ENCODE results near the gene ISYNA1.

Gene ISYNA1

DNA sequence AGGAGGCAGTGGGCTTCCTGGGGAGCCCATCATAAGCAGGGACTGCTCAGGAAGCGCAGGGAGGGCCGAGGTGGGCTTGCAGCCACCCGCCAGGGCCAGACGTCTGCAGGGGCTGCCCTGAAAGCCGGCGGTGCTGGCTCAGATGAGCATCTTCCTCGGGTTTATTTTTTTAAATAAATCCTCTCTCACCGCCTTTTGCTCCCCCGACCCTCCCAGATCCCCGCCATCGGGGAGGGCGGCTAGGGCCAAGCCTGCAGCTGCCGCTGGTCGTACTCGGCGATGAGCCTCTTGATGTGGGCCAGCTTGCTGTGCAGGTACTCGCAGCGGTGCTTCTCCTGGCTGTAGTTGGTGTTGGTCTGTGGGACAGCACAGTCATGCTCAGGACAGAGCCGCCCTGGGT, 6.6 kb upstream of the ISYNA1 start:
- H3K4me3 ChIP-seq (ENCODE audit: low read length in 2 of 2), result no peak overlapping the region
- H3K9ac ChIP-seq (ENCODE audit: low read depth in 1 of 2, low read length in 2 of 2), result no peak overlapping the region
- H3K36me3 ChIP-seq (ENCODE audit: control insufficient read depth in 2 of 2, insufficient read depth in 2 of 2, low read length in 2 of 2), result peaks cover 25 to 53% of the 10 kb centered on the region in 2 donors
- H3K4me1 ChIP-seq (ENCODE audit: control insufficient read depth in 2 of 2, insufficient read depth in 2 of 2, low read length in 2 of 2), result peaks cover 8 to 9% of the 10 kb centered on the region in 2 donors
- no peaks in the 10 kb centered on the region for H3K9me3 ChIP-seq (ENCODE audit: control insufficient read depth in 2 of 2, low read length in 2 of 2)
- H3K27ac ChIP-seq (ENCODE audit: low read depth in 2 of 2, low read length in 2 of 2), result no peak overlapping the region
- no peaks in the 10 kb centered on the region for H3K27me3 ChIP-seq (ENCODE audit: control insufficient read depth in 2 of 2, insufficient read depth in 2 of 2, low read length in 2 of 2)

DNA sequence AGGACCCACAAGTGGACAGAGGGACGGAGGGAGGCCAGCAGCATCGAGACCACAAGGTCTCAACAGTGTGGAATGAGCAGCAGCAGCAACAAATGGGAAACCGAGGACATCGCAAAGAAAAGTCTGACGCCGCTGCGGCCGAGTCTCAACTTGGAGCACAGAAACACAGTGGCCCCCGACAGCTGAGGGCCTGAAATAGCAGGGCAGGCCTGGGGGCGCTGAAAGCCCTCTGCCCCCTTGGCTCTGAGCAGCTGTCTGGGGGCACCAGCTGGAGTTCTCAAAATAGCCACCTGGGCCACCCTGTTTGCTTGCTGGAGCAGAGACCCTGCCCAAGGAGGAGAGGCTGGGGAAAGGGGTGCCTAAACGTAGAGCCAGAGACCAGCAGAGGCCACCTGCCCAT, 5.9 kb upstream of the ISYNA1 start:
- peaks cover 19 to 46% of the 10 kb centered on the region in 2 donors for H3K36me3 ChIP-seq (ENCODE audit: control insufficient read depth in 2 of 2, insufficient read depth in 2 of 2, low read length in 2 of 2)

DNA sequence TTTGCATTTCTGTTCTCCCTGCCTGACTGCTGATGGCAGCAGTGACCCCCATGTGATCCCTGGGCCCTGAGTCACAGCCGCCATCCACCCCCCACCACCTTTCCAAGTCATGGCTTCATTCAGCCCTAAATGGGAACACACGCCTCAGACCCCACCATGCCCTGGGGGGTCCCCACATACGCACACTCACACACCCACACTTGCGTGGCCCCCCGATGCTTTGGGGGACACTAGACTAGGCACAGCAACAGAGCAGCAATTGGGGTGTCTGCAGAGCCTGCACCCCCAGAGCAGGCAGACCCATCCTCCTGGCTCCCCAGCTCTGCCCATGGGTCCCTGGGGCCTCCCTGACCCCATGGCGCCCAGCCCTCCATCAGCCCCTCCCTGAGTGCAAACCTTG, 5.5 kb upstream of the ISYNA1 start:
- Histone ChIP-seq H3K9me3 (ENCODE audit: control insufficient read depth in 2 of 2, low read length in 2 of 2) (no peaks in the 10 kb centered on the region), H3K9ac (ENCODE audit: low read depth in 1 of 2, low read length in 2 of 2) (no peak overlapping the region), H3K4me1 (ENCODE audit: control insufficient read depth in 2 of 2, insufficient read depth in 2 of 2, low read length in 2 of 2) (peaks cover 10 to 11% of the 10 kb centered on the region in 2 donors), H3K27ac (ENCODE audit: low read depth in 2 of 2, low read length in 2 of 2) (no peak overlapping the region), H3K4me3 (ENCODE audit: low read length in 2 of 2) (no peak overlapping the region), H3K36me3 (ENCODE audit: control insufficient read depth in 2 of 2, insufficient read depth in 2 of 2, low read length in 2 of 2) (peaks cover 16 to 42% of the 10 kb centered on the region in 2 donors), H3K27me3 (ENCODE audit: control insufficient read depth in 2 of 2, insufficient read depth in 2 of 2, low read length in 2 of 2) (no peaks in the 10 kb centered on the region)

More for the DNA sequence above, 5.9 kb upstream of the ISYNA1 start:
- Histone ChIP-seq H3K27me3 (ENCODE audit: control insufficient read depth in 2 of 2, insufficient read depth in 2 of 2, low read length in 2 of 2) (no peaks in the 10 kb centered on the region), H3K9me3 (ENCODE audit: control insufficient read depth in 2 of 2, low read length in 2 of 2) (no peaks in the 10 kb centered on the region), H3K4me3 (ENCODE audit: low read length in 2 of 2) (no peak overlapping the region), H3K4me1 (ENCODE audit: control insufficient read depth in 2 of 2, insufficient read depth in 2 of 2, low read length in 2 of 2) (peaks cover 8 to 9% of the 10 kb centered on the region in 2 donors), H3K27ac (ENCODE audit: low read depth in 2 of 2, low read length in 2 of 2) (no peak overlapping the region), H3K9ac (ENCODE audit: low read depth in 1 of 2, low read length in 2 of 2) (no peak overlapping the region)

DNA sequence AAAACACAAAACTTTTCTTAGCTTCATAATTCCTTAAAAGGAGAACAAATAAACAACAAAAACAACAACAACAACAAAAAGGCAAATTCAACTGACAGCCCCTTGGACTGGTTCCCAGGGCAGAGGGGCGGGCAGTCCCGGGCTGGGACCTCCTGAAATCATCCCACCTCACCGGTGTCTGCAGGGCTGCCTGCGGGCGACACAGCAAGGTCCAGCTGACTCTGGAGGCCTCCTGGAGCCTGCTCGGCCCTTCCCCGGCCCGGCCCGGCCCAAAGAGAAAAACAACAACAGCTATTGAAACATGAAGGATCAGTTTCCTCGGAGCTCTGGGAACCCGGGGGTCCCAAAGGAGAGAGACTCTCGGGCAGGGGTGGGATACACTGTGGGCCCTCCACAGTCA, 5.0 kb upstream of the ISYNA1 start:
- Histone ChIP-seq H3K27ac (ENCODE audit: low read depth in 2 of 2, low read length in 2 of 2) (no peak overlapping the region), H3K36me3 (ENCODE audit: control insufficient read depth in 2 of 2, insufficient read depth in 2 of 2, low read length in 2 of 2) (peaks cover 16 to 39% of the 10 kb centered on the region in 2 donors)

DNA sequence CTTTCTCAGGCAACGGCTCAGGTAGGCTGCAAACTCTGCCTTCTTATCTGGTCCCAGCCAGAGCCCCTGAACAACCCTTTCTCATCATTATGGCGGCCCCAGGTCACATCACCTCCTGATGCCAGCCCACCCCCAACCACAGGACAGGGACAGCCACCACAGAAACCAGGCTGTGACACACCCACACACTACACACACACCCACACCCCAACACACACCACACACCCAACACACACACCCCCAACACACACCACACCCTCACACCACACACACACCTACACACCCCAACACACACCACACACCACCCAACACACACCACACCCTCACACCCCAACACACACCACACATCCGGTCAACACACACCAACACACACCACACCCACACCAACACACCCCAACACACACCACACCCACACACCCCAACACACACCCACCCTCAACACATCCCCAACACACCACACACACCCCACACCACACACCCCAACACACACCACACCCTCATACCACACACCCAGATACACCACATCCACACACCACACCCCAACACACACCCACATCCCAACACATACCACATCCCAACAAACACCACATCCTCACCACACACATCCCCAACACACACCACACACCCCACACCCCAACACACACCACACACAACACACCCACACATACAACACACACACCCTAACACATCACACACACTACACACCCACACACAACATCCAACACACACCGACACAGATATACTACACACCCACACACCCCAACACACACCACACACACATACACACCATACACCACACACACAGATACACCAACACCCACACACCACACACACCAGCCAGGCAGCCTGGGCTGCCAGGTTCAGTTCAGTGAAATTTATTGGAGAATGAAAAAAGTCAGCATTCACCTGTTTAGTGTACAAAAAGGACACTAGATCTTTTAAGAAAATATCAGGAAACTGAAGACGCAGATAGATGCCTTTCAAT, 4.2 kb upstream of the ISYNA1 start:
- Histone ChIP-seq H3K4me3 (ENCODE audit: low read length in 2 of 2) (no peak overlapping the region), H3K4me1 (ENCODE audit: control insufficient read depth in 2 of 2, insufficient read depth in 2 of 2, low read length in 2 of 2) (peaks cover 14 to 18% of the 10 kb centered on the region in 2 donors), H3K9me3 (ENCODE audit: control insufficient read depth in 2 of 2, low read length in 2 of 2) (no peaks in the 10 kb centered on the region), H3K36me3 (ENCODE audit: control insufficient read depth in 2 of 2, insufficient read depth in 2 of 2, low read length in 2 of 2) (peaks cover 16 to 36% of the 10 kb centered on the region in 2 donors), H3K9ac (ENCODE audit: low read depth in 1 of 2, low read length in 2 of 2) (no peak overlapping the region), H3K27ac (ENCODE audit: low read depth in 2 of 2, low read length in 2 of 2) (peak overlapping the region in 1 of 2 donors; percentile 6), H3K27me3 (ENCODE audit: control insufficient read depth in 2 of 2, insufficient read depth in 2 of 2, low read length in 2 of 2) (no peaks in the 10 kb centered on the region)

More for the DNA sequence above, 5.0 kb upstream of the ISYNA1 start:
- H3K9ac ChIP-seq (ENCODE audit: low read depth in 1 of 2, low read length in 2 of 2), result no peak overlapping the region
- H3K9me3 ChIP-seq (ENCODE audit: control insufficient read depth in 2 of 2, low read length in 2 of 2), result no peaks in the 10 kb centered on the region
- H3K4me3 ChIP-seq (ENCODE audit: low read length in 2 of 2), result no peak overlapping the region
- no peaks in the 10 kb centered on the region for H3K27me3 ChIP-seq (ENCODE audit: control insufficient read depth in 2 of 2, insufficient read depth in 2 of 2, low read length in 2 of 2)
- peaks cover 12 to 14% of the 10 kb centered on the region in 2 donors for H3K4me1 ChIP-seq (ENCODE audit: control insufficient read depth in 2 of 2, insufficient read depth in 2 of 2, low read length in 2 of 2)

DNA sequence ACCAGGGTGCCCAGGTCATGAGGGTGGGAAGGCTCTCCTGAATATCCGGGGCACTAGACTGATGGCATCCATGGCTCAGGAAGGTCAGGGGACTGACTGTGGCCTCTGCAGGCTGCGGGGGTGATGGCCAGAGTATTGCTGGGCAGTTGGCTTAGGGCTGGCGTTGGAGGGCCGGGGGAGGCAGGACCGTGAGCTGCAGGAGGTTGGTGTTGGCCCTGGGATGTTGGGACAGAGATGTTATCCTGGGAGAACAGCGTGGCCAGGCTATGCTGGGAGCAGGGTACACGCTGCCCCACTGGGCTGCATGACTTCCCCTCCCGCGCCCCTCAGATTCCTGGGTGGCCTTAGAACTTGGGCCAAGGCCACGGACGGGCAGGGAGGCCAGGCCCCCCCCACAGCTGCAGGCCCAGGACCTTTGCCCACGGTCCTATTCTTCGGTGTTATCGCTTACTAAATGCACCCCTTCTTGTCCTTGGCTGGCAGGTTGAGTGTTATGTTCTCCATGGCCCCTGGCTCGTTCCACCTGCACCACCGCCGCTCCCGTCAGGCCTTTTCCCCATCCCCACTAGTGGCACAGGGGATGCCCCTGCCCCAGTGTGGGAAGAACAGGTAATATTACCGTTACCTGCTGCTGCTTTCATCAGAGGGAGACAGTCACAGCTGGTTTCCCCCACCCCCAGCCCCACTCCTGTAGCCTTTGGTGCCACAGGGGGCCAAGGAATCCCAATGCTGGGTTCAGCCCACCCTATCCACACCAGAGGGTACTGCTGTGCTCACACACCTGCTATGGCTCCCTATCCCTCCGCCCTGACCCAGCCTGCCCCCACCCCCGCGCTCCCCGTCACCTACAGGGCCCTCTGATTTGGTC, 3.2 kb upstream of the ISYNA1 start:
- Histone ChIP-seq H3K4me1 (ENCODE audit: control insufficient read depth in 2 of 2, insufficient read depth in 2 of 2, low read length in 2 of 2) (peaks cover 17 to 23% of the 10 kb centered on the region in 2 donors), H3K9me3 (ENCODE audit: control insufficient read depth in 2 of 2, low read length in 2 of 2) (no peaks in the 10 kb centered on the region), H3K27ac (ENCODE audit: low read depth in 2 of 2, low read length in 2 of 2) (no peak overlapping the region), H3K36me3 (ENCODE audit: control insufficient read depth in 2 of 2, insufficient read depth in 2 of 2, low read length in 2 of 2) (peaks cover 11 to 27% of the 10 kb centered on the region in 2 donors), H3K27me3 (ENCODE audit: control insufficient read depth in 2 of 2, insufficient read depth in 2 of 2, low read length in 2 of 2) (no peaks in the 10 kb centered on the region), H3K4me3 (ENCODE audit: low read length in 2 of 2) (no peak overlapping the region), H3K9ac (ENCODE audit: low read depth in 1 of 2, low read length in 2 of 2) (no peak overlapping the region)

DNA sequence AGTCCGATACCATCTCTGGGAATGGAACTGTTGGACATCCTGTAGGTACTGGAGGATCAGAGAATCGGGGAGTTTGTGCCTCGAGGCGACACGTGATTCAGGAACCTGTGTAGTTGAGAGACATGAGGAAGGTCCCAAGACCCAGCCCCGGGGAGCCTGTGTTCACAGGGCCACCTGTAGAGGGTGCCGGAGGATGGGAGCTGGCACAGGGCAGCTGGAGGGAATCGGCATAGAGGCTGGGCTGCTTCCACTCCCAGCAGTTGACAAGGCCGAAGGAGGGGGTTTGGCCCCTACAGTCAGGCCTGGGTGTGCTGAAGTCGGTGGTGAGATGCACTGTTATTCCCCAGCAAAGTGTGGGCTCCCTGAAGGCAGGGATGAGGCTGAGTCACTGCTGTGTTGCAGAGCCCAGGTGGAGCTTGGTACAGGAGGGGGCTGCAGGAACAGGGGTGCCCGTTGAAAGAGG, 2.5 kb upstream of the ISYNA1 start:
- Histone ChIP-seq H3K9ac (ENCODE audit: low read depth in 1 of 2, low read length in 2 of 2) (no peak overlapping the region), H3K4me1 (ENCODE audit: control insufficient read depth in 2 of 2, insufficient read depth in 2 of 2, low read length in 2 of 2) (peaks cover 11 to 16% of the 10 kb centered on the region in 2 donors), H3K9me3 (ENCODE audit: control insufficient read depth in 2 of 2, low read length in 2 of 2) (no peaks in the 10 kb centered on the region), H3K27me3 (ENCODE audit: control insufficient read depth in 2 of 2, insufficient read depth in 2 of 2, low read length in 2 of 2) (no peaks in the 10 kb centered on the region), H3K4me3 (ENCODE audit: low read length in 2 of 2) (no peak overlapping the region), H3K27ac (ENCODE audit: low read depth in 2 of 2, low read length in 2 of 2) (no peak overlapping the region), H3K36me3 (ENCODE audit: control insufficient read depth in 2 of 2, insufficient read depth in 2 of 2, low read length in 2 of 2) (peaks cover 11 to 21% of the 10 kb centered on the region in 2 donors)

DNA sequence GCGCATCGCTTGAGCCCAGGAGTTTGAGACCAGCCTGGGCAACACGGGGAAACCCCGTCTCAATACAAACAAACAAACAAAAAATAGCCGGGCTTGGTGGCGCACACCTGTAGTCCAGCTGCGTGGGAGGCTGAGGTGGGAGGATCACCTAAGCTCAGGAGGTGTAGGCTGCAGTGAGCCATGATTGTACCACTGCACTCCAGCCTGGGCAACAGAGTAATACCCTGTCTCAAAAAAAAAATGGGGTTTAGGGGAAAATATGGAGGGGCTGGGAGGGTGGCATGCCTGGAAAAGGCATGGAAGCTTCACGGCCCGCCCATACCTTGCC, 1.9 kb upstream of the ISYNA1 start:
- no peaks in the 10 kb centered on the region for H3K27me3 ChIP-seq (ENCODE audit: control insufficient read depth in 2 of 2, insufficient read depth in 2 of 2, low read length in 2 of 2)
- no peak overlapping the region for H3K27ac ChIP-seq (ENCODE audit: low read depth in 2 of 2, low read length in 2 of 2)
- no peak overlapping the region for H3K4me3 ChIP-seq (ENCODE audit: low read length in 2 of 2)
- no peak overlapping the region for H3K9ac ChIP-seq (ENCODE audit: low read depth in 1 of 2, low read length in 2 of 2)
- H3K36me3 ChIP-seq (ENCODE audit: control insufficient read depth in 2 of 2, insufficient read depth in 2 of 2, low read length in 2 of 2), result peaks cover 11 to 18% of the 10 kb centered on the region in 2 donors
- no peaks in the 10 kb centered on the region for H3K9me3 ChIP-seq (ENCODE audit: control insufficient read depth in 2 of 2, low read length in 2 of 2)
- H3K4me1 ChIP-seq (ENCODE audit: control insufficient read depth in 2 of 2, insufficient read depth in 2 of 2, low read length in 2 of 2), result peaks cover 8 to 16% of the 10 kb centered on the region in 2 donors

DNA sequence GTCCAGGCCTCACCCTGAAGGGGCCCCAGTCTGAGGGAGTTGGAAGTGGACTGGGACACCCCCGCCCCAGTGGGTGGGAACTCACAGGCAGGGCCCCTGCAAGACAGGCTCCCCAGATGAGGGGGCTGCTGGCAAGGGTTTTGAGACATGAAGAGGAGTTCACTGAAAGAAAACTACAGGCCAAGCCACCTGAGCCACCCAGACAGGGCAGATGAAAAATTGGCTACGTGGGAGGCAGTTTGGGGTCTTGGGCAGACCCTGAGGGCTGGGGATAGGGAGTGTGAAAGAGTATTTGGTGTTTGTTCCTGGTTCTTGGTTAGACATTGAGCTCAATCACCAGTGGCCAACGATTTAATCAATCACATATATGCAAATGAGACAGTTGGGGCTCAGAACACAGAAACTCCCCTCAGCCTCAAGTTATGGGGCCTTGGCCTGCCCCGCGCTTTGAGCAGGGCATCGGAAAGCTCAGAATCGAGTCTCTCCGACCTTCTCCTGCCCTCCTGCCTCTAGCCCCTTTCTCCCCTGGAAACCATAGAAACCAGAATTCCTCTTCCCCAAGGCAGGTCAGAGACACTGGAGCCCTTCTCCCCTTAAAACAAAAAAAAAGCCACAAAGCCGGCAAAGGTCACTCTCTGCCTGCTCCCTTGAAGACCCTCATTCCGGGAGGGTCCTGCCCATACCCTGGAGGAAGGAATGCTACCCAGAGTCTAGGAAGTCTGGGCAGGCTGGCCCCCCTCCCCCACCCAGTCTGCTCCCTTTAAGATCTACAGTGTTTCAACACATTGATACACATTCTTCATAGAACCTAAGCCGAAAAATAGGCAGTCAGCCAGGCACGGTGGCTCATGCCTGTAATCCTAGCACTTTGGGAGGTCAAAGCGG, 1.3 kb upstream of the ISYNA1 start:
- Histone ChIP-seq H3K4me1 (ENCODE audit: control insufficient read depth in 2 of 2, insufficient read depth in 2 of 2, low read length in 2 of 2) (peaks cover 8 to 16% of the 10 kb centered on the region in 2 donors), H3K9ac (ENCODE audit: low read depth in 1 of 2, low read length in 2 of 2) (no peak overlapping the region), H3K27ac (ENCODE audit: low read depth in 2 of 2, low read length in 2 of 2) (no peak overlapping the region), H3K27me3 (ENCODE audit: control insufficient read depth in 2 of 2, insufficient read depth in 2 of 2, low read length in 2 of 2) (no peaks in the 10 kb centered on the region), H3K9me3 (ENCODE audit: control insufficient read depth in 2 of 2, low read length in 2 of 2) (no peaks in the 10 kb centered on the region), H3K36me3 (ENCODE audit: control insufficient read depth in 2 of 2, insufficient read depth in 2 of 2, low read length in 2 of 2) (peaks cover 7 to 12% of the 10 kb centered on the region in 2 donors), H3K4me3 (ENCODE audit: low read length in 2 of 2) (no peak overlapping the region)
